HEK293T (cell line): ENCODE data around the gene RIMS1.

ENCODE experiments used
- FOXA1 ChIP-seq: fragments of 450-650 bp; IDR thresholded peaks from 2 replicates; pipeline ENCODE4 v1.6.1; 2016; ENCODE audit warnings: mild to moderate bottlenecking
- HDGF ChIP-seq: fragments of 450-650 bp; IDR thresholded peaks from 2 replicates; pipeline ENCODE4 v1.6.1; 2017; ENCODE audit warnings: antibody characterized with exemption, borderline replicate concordance
- LEF1 ChIP-seq: fragments of 450-650 bp; IDR thresholded peaks from 2 replicates; pipeline ENCODE4 v1.6.1; 2017; ENCODE audit warnings: mild to moderate bottlenecking, borderline replicate concordance
- TARDBP ChIP-seq: fragments of 450-650 bp; IDR thresholded peaks from 2 replicates; pipeline ENCODE4 v1.6.1; 2016

DNA sequence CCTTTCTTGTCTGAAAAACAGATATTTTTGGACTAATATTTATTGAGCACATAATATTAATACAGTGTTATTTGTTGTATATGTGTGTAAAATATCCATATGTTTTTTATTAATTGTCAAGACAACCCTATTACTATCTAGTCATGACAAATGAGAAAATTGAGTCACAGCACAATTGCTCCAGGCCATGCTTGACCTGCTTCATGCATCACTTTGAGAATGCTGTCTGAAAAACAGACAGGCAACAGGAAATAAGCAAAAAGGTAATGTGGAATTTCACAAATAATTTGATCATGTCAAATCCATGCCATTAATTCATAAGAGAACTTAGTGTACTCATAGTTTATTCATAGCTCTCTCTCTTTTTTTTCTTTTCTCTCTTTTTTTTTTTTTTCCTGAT is 246.5 kb downstream of the RIMS1 start:
- TF ChIP-seq FOXA1 (no peak), LEF1 (no peak), HDGF (no peak), TARDBP (no peak)
